IPS-15b (cell line): ENCODE results near the gene LRPAP1.
"Not testable (repeated sequence)": the region's sequence is repeated elsewhere in the genome, so short reads cannot be mapped to it uniquely, and the experiment has no call there.

Experiments
- H3K27me3 ChIP-seq: one replicate; pipeline ENCODE4 v1.6.1; 2013; ENCODE audit warnings: low read length; ENCODE audit not compliant: control insufficient read depth, insufficient read depth
- H3K36me3 ChIP-seq: one replicate; pipeline ENCODE4 v1.6.1; 2013; ENCODE audit warnings: low read length; ENCODE audit not compliant: control insufficient read depth, insufficient read depth
- H3K4me1 ChIP-seq: one replicate; pipeline ENCODE4 v1.6.1; 2013; ENCODE audit warnings: mild to moderate bottlenecking, low read length; ENCODE audit not compliant: control insufficient read depth, insufficient read depth
- H3K4me3 ChIP-seq: one replicate; pipeline ENCODE4 v1.5.1; 2013; ENCODE audit warnings: low read depth, low read length
- H3K9ac ChIP-seq: one replicate; pipeline ENCODE4 v1.6.1; 2013; ENCODE audit warnings: low read depth, mild to moderate bottlenecking, low read length
- H3K9me3 ChIP-seq: one replicate; pipeline ENCODE4 v1.6.1; 2013; ENCODE audit warnings: mild to moderate bottlenecking, low read length; ENCODE audit not compliant: control insufficient read depth, insufficient read depth

The LRPAP1 gene

DNA sequence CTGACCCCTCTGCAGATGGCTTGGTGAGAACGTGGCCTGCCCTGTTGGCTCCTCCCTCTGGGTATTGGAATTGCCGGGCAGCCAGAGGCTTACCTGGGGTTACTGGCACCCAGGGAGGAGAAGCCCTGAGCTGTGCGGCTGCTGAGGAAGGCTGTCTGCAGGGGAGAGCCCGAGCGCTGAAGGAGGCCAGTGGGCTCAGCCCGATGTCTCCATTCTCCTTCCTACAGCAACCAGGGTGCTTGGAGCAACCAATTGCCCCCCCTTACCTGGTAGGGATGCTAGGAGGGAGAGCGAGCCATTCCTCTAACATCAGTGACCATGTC, 26.3 kb upstream of the LRPAP1 start:
- not testable (repeated sequence) for H3K4me3 ChIP-seq, H3K9ac ChIP-seq, H3K9me3 ChIP-seq, H3K4me1 ChIP-seq, H3K27me3 ChIP-seq, H3K36me3 ChIP-seq

DNA sequence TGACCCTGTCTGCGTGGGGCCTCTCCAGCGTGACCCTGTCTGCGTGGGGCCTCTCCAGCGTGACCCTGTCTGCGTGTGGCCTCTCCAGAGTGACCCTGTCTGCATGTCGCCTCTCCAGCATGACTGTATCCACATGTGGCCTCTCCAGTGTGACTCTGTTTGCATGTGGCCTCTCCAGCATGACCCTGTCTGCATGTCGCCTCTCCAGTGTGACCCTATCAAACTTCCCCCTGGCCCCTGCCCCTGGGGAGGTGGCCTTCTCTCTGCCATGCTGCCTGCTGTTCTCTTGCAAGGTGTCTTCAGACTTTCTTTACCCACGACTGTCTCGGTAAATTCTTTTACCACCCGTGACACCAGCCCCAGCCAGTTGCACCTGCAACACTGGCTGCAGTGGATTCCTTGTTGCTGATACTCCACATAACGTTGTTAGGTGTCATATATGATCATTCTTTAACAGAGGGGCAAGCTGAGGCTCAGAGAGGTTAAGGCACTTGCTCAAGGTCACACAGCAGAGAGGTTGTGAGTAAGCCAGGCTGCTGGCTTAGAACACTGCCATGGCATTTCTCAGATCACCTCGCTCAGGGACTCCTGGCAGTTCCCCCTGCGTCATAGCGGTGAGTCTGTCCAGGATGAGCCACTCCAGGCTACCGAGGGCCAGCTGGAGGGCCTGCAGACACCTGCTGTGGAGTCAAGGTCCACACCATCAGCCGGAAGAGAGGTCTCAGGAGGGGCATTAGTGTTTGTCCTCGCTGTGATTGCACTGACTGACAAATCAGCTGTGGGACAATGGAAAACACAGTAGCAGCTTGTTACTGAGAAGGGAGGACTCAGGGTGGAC, 25.7 kb upstream of the LRPAP1 start:
- H3K4me3 ChIP-seq, H3K27me3 ChIP-seq, H3K4me1 ChIP-seq: not testable (repeated sequence)

DNA sequence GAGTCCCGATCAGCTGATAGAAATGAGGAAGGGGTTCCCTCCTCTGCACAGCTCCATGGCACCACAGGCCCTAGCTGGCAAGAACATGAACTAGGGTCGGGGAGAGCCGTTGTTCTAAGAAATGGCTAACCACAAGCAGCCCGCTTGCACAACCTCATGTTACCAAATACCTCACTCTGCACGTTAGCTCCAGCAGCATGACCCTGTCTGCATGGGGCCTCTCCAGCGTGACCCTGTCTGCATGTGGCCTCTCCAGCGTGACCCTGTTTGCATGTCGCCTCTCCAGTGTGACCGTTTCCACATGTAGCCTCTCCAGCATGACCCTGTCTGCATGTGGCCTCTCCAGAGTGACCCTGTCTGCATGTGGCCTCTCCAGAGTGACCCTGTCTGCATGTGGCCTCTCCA, 24.9 kb upstream of the LRPAP1 start:
- not testable (repeated sequence) for H3K9ac ChIP-seq, H3K4me3 ChIP-seq, H3K4me1 ChIP-seq, H3K27me3 ChIP-seq, H3K9me3 ChIP-seq, H3K36me3 ChIP-seq

More for the DNA sequence above, 25.7 kb upstream of the LRPAP1 start:
- not testable (repeated sequence) for H3K9me3 ChIP-seq, H3K9ac ChIP-seq, H3K36me3 ChIP-seq

DNA sequence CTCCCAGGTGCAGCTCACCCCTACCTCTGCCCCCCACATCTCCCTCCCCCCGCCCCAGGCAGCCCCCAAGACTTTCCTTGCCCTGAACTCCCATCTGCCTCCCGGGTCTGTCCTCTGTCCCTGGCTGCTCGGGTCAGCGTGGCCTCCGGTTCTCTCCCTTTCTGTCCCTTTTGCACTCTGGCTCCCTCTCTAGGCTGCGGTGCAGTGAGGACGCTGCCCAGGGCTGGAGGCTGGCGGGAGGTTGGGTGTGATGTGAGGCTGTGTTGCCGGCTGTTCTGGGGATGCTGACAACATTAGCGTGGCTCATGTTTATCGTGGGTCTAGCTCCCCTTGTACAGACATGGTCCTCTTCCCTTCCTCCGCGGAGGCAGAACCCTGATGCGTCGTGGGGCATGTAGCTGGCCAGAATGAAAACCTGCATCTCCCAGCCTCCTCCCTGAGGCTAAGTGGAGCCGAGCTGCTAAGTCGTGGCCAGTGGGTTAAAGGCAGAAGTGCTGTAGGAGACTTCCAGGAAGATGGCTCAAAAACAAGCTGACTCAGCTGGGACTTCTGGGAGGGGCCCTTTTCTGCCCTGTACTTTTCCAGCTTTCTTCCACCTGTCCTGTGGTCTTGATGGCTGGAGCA, 24.1 kb upstream of the LRPAP1 start:
- H3K9me3 ChIP-seq = not testable (repeated sequence)

DNA sequence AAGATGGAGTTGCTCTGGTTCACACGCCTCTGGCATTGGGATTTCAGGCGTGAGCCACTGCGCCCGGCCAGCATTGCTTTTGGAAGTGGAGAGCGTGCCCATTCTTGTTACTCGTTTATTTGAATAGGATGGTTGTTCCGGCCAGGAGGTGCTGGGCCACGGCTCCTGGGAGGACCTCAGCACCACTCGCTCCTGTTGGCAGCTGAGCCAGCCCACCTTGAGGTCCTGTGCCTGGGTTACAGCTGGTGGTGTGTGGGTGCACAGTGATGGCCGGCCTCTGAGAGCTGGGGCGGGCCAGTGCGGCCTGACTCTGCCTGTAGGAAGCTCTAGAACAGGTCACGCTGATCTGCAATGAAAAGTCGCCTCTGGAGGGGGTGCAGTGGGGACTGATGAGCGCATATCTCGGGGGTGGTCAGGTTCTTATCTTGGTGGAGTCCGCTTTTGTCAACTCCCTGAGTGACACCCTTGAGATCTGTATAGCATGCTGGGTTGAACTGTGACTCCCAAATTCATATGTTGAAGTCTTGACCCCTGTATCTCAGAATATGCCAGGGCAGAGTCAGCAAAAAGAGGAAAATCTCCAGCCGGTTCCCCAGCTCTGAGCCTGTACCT, 23.3 kb upstream of the LRPAP1 start:
- not testable (repeated sequence) for H3K4me1 ChIP-seq, H3K9me3 ChIP-seq, H3K9ac ChIP-seq, H3K36me3 ChIP-seq, H3K4me3 ChIP-seq, H3K27me3 ChIP-seq

More for the DNA sequence above, 24.1 kb upstream of the LRPAP1 start:
- H3K27me3 ChIP-seq, H3K4me1 ChIP-seq, H3K9ac ChIP-seq, H3K4me3 ChIP-seq, H3K36me3 ChIP-seq: not testable (repeated sequence)

DNA sequence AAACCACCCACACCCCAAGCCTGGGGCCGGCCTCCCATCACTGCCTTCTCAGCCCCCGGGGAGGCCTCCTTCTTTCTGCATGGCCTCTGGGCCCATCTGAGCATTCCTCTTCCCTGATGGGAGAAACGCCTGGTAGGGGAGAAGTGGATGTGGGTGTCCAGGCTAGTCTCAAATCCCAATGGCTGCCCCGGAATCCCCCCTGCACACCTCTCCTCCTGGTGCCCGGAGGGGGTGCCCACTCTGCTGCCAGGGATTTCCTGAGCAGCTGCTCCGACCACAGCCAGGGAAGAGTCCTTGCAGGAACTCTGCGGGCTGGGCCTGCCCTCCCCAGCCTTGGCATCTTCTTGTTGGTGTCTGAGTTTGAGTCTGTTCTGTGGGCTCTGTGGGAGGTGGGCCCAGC, 19.1 kb upstream of the LRPAP1 start:
- not testable (repeated sequence) for H3K9me3 ChIP-seq, H3K36me3 ChIP-seq, H3K27me3 ChIP-seq, H3K9ac ChIP-seq, H3K4me1 ChIP-seq, H3K4me3 ChIP-seq

DNA sequence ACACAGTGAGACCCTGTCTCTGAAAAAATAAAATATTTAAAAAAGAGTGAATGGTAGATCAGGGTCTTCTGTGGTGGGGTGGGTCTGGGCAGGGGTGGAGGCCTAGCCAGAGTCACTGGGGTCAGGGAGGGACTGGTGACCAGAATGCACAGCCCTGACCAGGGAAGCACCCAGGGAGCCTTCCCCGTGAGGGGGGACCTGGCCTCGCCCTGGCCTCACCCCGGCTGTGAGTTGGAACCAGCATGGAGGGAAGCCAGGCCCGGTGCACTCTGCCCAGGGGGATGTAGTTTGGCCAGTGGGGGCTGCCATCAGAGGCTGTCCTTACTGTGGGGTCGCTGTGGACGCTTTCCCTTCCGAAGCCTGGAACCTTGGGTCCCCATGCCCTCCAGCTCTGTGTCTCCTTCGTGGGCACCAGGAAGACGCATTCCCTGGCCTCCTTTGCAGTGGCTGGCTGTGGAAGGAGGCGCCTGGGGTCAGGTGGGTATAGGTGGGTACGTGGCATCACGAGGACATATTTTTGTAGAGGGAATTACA, 18.6 kb upstream of the LRPAP1 start:
- not testable (repeated sequence) for H3K4me3 ChIP-seq, H3K9ac ChIP-seq, H3K9me3 ChIP-seq

DNA sequence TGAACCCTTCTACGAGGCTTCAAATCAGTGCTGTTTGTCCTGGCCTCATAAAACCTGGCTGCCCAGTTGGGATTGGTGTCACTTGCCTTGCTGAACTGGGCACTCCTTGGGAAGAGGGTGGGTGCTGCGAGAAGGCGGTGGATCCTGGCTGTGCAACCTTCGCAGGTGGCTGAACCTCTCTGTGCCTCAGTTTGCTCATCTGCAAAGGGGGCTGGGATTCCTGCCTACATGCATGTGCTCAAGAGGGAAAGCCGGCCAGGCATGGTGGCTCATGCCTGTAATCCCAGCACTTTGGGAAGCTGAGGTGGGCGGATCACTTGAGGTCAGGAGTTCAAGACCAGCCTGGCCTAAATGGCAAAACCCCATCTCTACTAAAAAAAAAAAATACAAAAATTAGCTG, 17.8 kb upstream of the LRPAP1 start:
- not testable (repeated sequence) for H3K4me3 ChIP-seq, H3K27me3 ChIP-seq, H3K36me3 ChIP-seq, H3K9ac ChIP-seq, H3K4me1 ChIP-seq, H3K9me3 ChIP-seq

More for the DNA sequence above, 18.6 kb upstream of the LRPAP1 start:
- H3K4me1 ChIP-seq, H3K36me3 ChIP-seq, H3K27me3 ChIP-seq: not testable (repeated sequence)

DNA sequence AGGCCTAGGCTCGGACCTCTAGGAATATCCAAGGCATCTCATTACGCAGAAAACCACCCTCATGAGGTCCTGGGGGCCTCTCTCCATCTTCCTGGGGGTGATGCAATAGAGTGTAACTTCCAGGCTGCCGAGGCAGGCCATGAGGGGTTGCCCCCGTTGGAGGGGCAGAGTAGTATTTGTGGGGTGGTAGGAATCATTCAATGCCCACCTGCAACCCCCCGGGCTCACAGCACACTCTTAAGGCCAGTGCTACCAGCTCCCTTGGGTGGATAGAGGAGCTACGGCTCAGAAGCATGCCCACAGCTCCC, 17.4 kb upstream of the LRPAP1 start:
- H3K27me3 ChIP-seq, H3K36me3 ChIP-seq, H3K9ac ChIP-seq, H3K9me3 ChIP-seq, H3K4me3 ChIP-seq, H3K4me1 ChIP-seq: not testable (repeated sequence)

DNA sequence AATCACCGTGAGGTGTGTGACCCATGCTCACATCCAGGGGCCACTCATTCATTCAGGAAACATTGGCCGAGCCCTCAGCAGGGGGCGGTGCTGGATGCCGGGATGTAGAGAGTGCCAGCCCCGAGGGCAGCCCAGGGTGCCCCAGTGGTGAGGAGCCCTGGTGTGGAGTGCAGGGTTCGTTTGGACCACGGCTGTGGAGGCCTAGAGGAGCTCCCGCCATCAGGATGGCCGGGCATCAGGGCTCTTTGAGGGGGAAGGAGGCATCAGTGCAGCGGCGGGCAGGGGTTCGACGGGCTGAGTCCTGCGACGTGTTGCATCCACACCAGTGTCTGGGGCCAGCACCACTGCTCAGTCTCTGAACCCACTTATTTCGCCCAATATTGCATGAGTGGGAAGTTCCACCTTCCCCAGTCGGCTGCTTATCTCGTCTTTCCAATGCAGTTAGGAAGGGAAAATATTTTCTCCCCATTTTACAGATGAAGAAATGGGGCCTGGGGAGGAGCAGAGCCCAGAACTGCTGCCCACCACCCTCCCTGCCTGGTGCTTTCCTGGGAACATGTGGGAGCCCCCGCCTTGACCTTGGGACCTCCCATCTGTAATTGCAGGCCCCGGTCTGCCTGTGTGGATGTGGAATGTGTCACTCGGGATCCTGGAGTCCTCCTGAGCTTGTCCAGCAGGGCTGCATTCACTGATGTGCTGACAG, 16.9 kb upstream of the LRPAP1 start:
- H3K27me3 ChIP-seq, H3K9me3 ChIP-seq, H3K4me3 ChIP-seq, H3K9ac ChIP-seq, H3K36me3 ChIP-seq, H3K4me1 ChIP-seq: not testable (repeated sequence)

DNA sequence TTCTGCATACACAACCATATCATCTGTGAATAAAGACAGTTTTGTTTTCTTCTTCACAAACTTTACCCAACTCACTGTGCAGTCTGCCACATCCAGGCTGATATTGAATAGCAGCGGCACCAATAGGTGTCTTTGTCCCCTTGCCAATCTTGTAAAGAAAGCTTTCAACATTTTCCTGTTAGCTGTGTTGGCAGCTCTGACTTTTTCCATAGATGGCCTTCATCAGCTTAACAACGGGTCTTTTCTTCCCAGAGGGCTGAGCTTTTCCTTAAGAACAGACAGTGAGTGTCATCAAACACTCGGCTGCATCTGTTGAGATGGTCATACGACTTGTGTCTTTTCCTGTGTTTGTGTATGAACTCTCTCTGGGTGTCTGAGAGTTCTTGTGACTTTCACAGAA, 14.5 kb upstream of the LRPAP1 start:
- H3K27me3 ChIP-seq, H3K9ac ChIP-seq, H3K9me3 ChIP-seq, H3K36me3 ChIP-seq, H3K4me3 ChIP-seq, H3K4me1 ChIP-seq: not testable (repeated sequence)

DNA sequence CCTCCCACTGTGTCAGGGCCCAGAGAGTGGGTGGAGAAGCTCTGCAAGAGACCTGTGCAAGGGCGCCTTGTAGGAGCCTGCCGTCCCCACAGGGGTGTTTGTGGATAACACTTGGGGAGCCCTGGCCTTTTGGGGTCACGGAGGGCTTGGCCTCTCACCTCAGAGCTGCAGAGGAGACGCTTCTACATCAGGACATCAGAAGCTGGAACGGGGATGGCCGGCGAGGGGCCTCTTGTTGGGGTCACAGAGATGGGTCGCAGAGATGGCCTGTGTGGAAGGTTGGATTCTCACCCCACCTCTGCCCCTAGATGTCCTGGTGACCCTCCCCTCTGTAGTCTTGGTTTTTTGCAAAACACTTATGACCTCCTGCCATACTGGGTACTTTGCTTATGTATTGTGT, 13.1 kb upstream of the LRPAP1 start:
- H3K9me3 ChIP-seq, H3K4me1 ChIP-seq: not testable (repeated sequence)

More for the DNA sequence above, 13.1 kb upstream of the LRPAP1 start:
- H3K27me3 ChIP-seq, H3K9ac ChIP-seq, H3K36me3 ChIP-seq, H3K4me3 ChIP-seq: not testable (repeated sequence)
